GM19438 (cell line): Measurements from ENCODE around the gene LRRC17.

Experiments
- ATAC-seq: cut with Tn5 transposase; IDR thresholded peaks from one replicate; pipeline ENCODE4 v1.9.1; 2021; ENCODE audit warnings: low read depth; ENCODE audit not compliant: unreplicated experiment

LRRC17 gene

GRCh38 chr7:102981451-102981850, 68.7 kb downstream of the LRRC17 start:
- ATAC-seq: no peak

- no peak for ATAC-seq
Measured at GRCh38 chr7:102982235-102982634, 69.4 kb downstream of the LRRC17 start.

- no peak for ATAC-seq
Measured at GRCh38 chr7:102983602-102984001, 70.8 kb downstream of the LRRC17 start.

- ATAC-seq: no peak
Measured at GRCh38 chr7:102985176-102985783, 72.5 kb downstream of the LRRC17 start.

- ATAC-seq: no peak
Measured at GRCh38 chr7:102988088-102988487, 75.3 kb downstream of the LRRC17 start.

GRCh38 chr7:102988631-102989560, 76.1 kb downstream of the LRRC17 start:
- ATAC-seq: no peak

GRCh38 chr7:102990642-102991041, 77.8 kb downstream of the LRRC17 start:
- no peak for ATAC-seq

- ATAC-seq: no peak
Measured at GRCh38 chr7:102991077-102991539, 78.3 kb downstream of the LRRC17 start.

- no peak for ATAC-seq
Measured at GRCh38 chr7:102991540-102992214, 78.9 kb downstream of the LRRC17 start.

GRCh38 chr7:102992509-102992937, 79.7 kb downstream of the LRRC17 start:
- ATAC-seq: no peak

- no peak for ATAC-seq
Measured at GRCh38 chr7:102992938-102993717, 80.3 kb downstream of the LRRC17 start.

- no peak for ATAC-seq
Measured at GRCh38 chr7:102993718-102994029, 80.9 kb downstream of the LRRC17 start.

- ATAC-seq: no peak
Measured at GRCh38 chr7:102994567-102994966, 81.8 kb downstream of the LRRC17 start.
